SK-N-SH treated with all-trans-retinoic acid at 6 μM for 48 hours (cell line): Measurements from ENCODE around the gene TRPC6.

Experiments used
- ATAC-seq: fragments of 200-7000 bp; cut with Tn5 transposase; 3 replicates; pipeline ENCODE4 v1.9.1; 2020; ENCODE audit warnings: mild to moderate bottlenecking, moderate library complexity
- ARNTL ChIP-seq: fragments of 450-650 bp; formaldehyde crosslinking; IDR thresholded peaks from 2 replicates; pipeline ENCODE4 v1.5.0; 2020; ENCODE audit warnings: low read depth, mild to moderate bottlenecking, moderate library complexity, borderline replicate concordance
- BACH2 ChIP-seq: fragments of 250-450 bp; sonication (Bioruptor Pico); IDR thresholded peaks from 2 replicates; pipeline ENCODE4 v1.9.0; 2021; ENCODE audit warnings: mild to moderate bottlenecking, borderline replicate concordance
- CSDC2 ChIP-seq: fragments of 250-450 bp; sonication (Bioruptor Pico); IDR thresholded peaks from 2 replicates; pipeline ENCODE4 v1.5.0; 2020; ENCODE audit warnings: mild to moderate bottlenecking, moderate library complexity
- CSRNP3 ChIP-seq: fragments of 250-450 bp; sonication (Bioruptor Pico); IDR thresholded peaks from 2 replicates; pipeline ENCODE4 v1.5.1; 2021; ENCODE audit warnings: mild to moderate bottlenecking, moderate library complexity
- GLIS3 ChIP-seq: fragments of 250-450 bp; sonication (Bioruptor Pico); IDR thresholded peaks from 2 replicates; pipeline ENCODE4 v1.5.0; 2020; ENCODE audit warnings: mild to moderate bottlenecking, moderate library complexity
- ISL1 ChIP-seq: fragments of 250-450 bp; sonication (Bioruptor Pico); IDR thresholded peaks from 2 replicates; pipeline ENCODE4 v2.1.2; 2022; ENCODE audit warnings: mild to moderate bottlenecking, moderate library complexity
- OSR1 ChIP-seq: fragments of 250-450 bp; sonication (Bioruptor Pico); IDR thresholded peaks from 2 replicates; pipeline ENCODE4 v1.8.0; 2022; ENCODE audit warnings: moderate library complexity, mild to moderate bottlenecking, inconsistent platforms
- PATZ1 ChIP-seq: fragments of 250-450 bp; sonication (Bioruptor Pico); IDR thresholded peaks from 2 replicates; pipeline ENCODE4 v1.8.0; 2020; ENCODE audit warnings: mild to moderate bottlenecking, moderate library complexity, borderline replicate concordance
- PPARA ChIP-seq: fragments of 250-450 bp; sonication (Bioruptor Pico); IDR thresholded peaks from 2 replicates; pipeline ENCODE4 v1.5.0; 2020; ENCODE audit warnings: mild to moderate bottlenecking, borderline replicate concordance
- RARB ChIP-seq: fragments of 250-450 bp; sonication (Bioruptor Pico); IDR thresholded peaks from 2 replicates; pipeline ENCODE4 v1.8.0; 2021; ENCODE audit warnings: mild to moderate bottlenecking, moderate library complexity
- SNAI2 ChIP-seq: fragments of 250-450 bp; sonication (Bioruptor Pico); IDR thresholded peaks from 2 replicates; pipeline ENCODE4 v1.5.0; 2020; ENCODE audit warnings: mild to moderate bottlenecking, moderate library complexity
- TCF4 ChIP-seq: fragments of 250-450 bp; sonication (Bioruptor Pico); IDR thresholded peaks from 2 replicates; pipeline ENCODE4 v1.8.0; 2021; ENCODE audit warnings: mild to moderate bottlenecking, moderate library complexity, borderline replicate concordance
- TOX ChIP-seq: fragments of 250-450 bp; sonication (Bioruptor Pico); IDR thresholded peaks from 2 replicates; pipeline ENCODE4 v1.8.0; 2021; ENCODE audit warnings: mild to moderate bottlenecking, moderate library complexity, borderline replicate concordance
- ZC3H10 ChIP-seq: fragments of 250-450 bp; sonication (Bioruptor Pico); IDR thresholded peaks from 2 replicates; pipeline ENCODE4 v1.5.1; 2021; ENCODE audit warnings: mild to moderate bottlenecking, moderate library complexity
- ZFP30 ChIP-seq: fragments of 450-650 bp; formaldehyde crosslinking; IDR thresholded peaks from 2 replicates; pipeline ENCODE4 v1.5.0; 2022; ENCODE audit warnings: mild to moderate bottlenecking, moderate library complexity
- ZNF565 ChIP-seq: fragments of 450-650 bp; formaldehyde crosslinking; conservative IDR thresholded peaks from 2 replicates; pipeline ENCODE4 v1.5.0; 2020; ENCODE audit warnings: low read depth, mild to moderate bottlenecking, moderate library complexity
- ZNF70 ChIP-seq: fragments of 450-650 bp; formaldehyde crosslinking; IDR thresholded peaks from 2 replicates; pipeline ENCODE4 v1.5.0; 2020; ENCODE audit warnings: mild to moderate bottlenecking, moderate library complexity
- ZNF8 ChIP-seq: fragments of 450-650 bp; formaldehyde crosslinking; IDR thresholded peaks from 2 replicates; pipeline ENCODE4 v1.5.0; 2020; ENCODE audit warnings: mild to moderate bottlenecking, moderate library complexity

Gene TRPC6

GRCh38 chr11:101407324-101407723 lies 176.5 kb downstream of the TRPC6 start:
- no peak for ATAC-seq
- TF ChIP-seq GLIS3 (CRISPR knock-in tag) = no peak
- TF ChIP-seq ISL1 (CRISPR knock-in tag) = no peak
- TF ChIP-seq ARNTL (CRISPR knock-in tag) = no peak
- TF ChIP-seq ZNF70 (CRISPR knock-in tag) = no peak
- no peak for TF ChIP-seq OSR1 (CRISPR knock-in tag)
- TF ChIP-seq PPARA (CRISPR knock-in tag) = no peak
- no peak for TF ChIP-seq ZNF565
- no peak for TF ChIP-seq RARB (CRISPR knock-in tag)
- TF ChIP-seq ZC3H10 = no peak
- TF ChIP-seq PATZ1 (CRISPR knock-in tag) = no peak
- no peak for TF ChIP-seq TCF4 (CRISPR knock-in tag)
- TF ChIP-seq TOX (CRISPR knock-in tag) = no peak
- TF ChIP-seq SNAI2 = no peak
- TF ChIP-seq BACH2 = no peak
- no peak for TF ChIP-seq ZFP30 (CRISPR knock-in tag)
- TF ChIP-seq CSDC2 (CRISPR knock-in tag) = no peak
- no peak for TF ChIP-seq CSRNP3 (CRISPR knock-in tag)
- no peak for TF ChIP-seq ZNF8 (CRISPR knock-in tag)
